Measurements from ENCODE around the gene FAM200C. TPM values are rescaled to one million over a fixed set of nuclear protein-coding genes. Genes with fewer than 3 reads are reported as not detected.
A peak's percentile ranks its signal among the peaks of the same experiment; 100 is the strongest.

The FAM200C gene
- total and polyA plus RNA-seq, 10 of the 15 experiments (the other 5 are each of a cell fraction or from before 2014, with no cell fraction given), result 1.0 to 5.4 (median 2.2) TPM

DNA sequence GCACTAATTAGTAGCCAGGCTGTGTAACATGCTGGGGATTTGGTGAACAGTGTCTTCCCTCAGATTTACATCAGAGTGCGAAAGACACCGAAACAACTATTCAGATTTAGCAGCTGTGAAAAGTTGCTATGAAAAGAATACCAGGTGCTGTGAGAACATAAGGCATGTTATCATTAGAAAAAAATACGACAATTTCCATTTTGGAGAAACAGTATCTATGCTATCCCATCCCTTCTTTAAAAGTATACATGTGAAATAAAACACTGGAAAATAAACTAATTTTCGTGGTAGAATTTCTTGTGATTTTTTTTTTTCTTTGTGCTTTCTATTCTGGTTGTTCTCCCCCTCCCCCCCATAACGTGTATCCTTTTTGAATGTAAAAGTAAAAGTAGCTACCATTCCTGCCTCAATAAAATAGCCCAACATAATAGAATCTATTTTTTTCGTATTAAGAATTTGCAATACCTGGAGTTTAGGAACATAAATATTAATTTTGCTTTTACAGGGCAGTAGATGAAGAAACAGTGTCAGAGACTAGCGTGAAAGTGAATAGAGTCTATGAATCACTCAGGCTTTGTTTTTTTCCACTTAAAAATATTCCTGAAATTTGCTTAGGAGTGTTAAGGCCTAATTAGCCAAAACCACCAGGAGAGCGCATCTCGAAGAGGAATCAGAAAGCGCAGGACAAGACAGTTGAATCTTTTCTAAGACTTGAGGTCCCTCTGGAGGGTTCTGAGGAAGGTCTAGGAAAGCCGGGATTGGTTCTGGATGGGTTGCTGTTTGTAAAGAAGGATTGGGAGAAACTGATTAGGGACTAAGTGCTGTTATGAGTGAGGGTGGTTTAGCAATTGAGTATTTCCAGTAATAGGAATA lies 19.8 kb upstream of the FAM200C start (continued):
- TF ChIP-seq, protein P1, sequence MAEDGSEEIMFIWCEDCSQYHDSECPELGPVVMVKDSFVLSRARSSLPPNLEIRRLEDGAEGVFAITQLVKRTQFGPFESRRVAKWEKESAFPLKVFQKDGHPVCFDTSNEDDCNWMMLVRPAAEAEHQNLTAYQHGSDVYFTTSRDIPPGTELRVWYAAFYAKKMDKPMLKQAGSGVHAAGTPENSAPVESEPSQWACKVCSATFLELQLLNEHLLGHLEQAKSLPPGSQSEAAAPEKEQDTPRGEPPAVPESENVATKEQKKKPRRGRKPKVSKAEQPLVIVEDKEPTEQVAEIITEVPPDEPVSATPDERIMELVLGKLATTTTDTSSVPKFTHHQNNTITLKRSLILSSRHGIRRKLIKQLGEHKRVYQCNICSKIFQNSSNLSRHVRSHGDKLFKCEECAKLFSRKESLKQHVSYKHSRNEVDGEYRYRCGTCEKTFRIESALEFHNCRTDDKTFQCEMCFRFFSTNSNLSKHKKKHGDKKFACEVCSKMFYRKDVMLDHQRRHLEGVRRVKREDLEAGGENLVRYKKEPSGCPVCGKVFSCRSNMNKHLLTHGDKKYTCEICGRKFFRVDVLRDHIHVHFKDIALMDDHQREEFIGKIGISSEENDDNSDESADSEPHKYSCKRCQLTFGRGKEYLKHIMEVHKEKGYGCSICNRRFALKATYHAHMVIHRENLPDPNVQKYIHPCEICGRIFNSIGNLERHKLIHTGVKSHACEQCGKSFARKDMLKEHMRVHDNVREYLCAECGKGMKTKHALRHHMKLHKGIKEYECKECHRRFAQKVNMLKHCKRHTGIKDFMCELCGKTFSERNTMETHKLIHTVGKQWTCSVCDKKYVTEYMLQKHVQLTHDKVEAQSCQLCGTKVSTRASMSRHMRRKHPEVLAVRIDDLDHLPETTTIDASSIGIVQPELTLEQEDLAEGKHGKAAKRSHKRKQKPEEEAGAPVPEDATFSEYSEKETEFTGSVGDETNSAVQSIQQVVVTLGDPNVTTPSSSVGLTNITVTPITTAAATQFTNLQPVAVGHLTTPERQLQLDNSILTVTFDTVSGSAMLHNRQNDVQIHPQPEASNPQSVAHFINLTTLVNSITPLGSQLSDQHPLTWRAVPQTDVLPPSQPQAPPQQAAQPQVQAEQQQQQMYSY (CRISPR knock-in tag; IDR thresholded peaks at IDR 0.05), result no peak
- TF ChIP-seq STAT3 (IDR thresholded peaks at IDR 0.05; ENCODE audit: low read depth, low read length), result no peak; the same call in 1 of the 2 replicates
- TF ChIP-seq NR2C1 (IDR thresholded peaks at IDR 0.05), result no peak
- no peak for TF ChIP-seq PAX5 (IDR thresholded peaks at IDR 0.05; ENCODE audit: borderline replicate concordance, low read depth, low read length)
- TF ChIP-seq CBX3 (IDR thresholded peaks at IDR 0.05; ENCODE audit: borderline replicate concordance, low read depth), result no peak
- no peak for TF ChIP-seq YBX1 (IDR thresholded peaks at IDR 0.05)
- TF ChIP-seq, protein P2, sequence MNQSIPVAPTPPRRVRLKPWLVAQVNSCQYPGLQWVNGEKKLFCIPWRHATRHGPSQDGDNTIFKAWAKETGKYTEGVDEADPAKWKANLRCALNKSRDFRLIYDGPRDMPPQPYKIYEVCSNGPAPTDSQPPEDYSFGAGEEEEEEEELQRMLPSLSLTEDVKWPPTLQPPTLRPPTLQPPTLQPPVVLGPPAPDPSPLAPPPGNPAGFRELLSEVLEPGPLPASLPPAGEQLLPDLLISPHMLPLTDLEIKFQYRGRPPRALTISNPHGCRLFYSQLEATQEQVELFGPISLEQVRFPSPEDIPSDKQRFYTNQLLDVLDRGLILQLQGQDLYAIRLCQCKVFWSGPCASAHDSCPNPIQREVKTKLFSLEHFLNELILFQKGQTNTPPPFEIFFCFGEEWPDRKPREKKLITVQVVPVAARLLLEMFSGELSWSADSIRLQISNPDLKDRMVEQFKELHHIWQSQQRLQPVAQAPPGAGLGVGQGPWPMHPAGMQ (IDR thresholded peaks at IDR 0.05; ENCODE audit: borderline replicate concordance), result no peak
- TF ChIP-seq EP300 (IDR thresholded peaks at IDR 0.05; ENCODE audit: borderline replicate concordance in 1 of 2, control insufficient read depth in 1 of 2, low read depth in 2 of 2, low read length in 2 of 2), result peak in 1 of 2 experiments; percentile 39; a peak in 1 of 4 replicates
- TF ChIP-seq, protein P3, sequence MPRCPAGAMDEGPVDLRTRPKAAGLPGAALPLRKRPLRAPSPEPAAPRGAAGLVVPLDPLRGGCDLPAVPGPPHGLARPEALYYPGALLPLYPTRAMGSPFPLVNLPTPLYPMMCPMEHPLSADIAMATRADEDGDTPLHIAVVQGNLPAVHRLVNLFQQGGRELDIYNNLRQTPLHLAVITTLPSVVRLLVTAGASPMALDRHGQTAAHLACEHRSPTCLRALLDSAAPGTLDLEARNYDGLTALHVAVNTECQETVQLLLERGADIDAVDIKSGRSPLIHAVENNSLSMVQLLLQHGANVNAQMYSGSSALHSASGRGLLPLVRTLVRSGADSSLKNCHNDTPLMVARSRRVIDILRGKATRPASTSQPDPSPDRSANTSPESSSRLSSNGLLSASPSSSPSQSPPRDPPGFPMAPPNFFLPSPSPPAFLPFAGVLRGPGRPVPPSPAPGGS (IDR thresholded peaks at IDR 0.05; ENCODE audit: borderline replicate concordance, insufficient read depth, low read depth, low read length, poor library complexity, severe bottlenecking), result no peak
- TF ChIP-seq, protein P4, sequence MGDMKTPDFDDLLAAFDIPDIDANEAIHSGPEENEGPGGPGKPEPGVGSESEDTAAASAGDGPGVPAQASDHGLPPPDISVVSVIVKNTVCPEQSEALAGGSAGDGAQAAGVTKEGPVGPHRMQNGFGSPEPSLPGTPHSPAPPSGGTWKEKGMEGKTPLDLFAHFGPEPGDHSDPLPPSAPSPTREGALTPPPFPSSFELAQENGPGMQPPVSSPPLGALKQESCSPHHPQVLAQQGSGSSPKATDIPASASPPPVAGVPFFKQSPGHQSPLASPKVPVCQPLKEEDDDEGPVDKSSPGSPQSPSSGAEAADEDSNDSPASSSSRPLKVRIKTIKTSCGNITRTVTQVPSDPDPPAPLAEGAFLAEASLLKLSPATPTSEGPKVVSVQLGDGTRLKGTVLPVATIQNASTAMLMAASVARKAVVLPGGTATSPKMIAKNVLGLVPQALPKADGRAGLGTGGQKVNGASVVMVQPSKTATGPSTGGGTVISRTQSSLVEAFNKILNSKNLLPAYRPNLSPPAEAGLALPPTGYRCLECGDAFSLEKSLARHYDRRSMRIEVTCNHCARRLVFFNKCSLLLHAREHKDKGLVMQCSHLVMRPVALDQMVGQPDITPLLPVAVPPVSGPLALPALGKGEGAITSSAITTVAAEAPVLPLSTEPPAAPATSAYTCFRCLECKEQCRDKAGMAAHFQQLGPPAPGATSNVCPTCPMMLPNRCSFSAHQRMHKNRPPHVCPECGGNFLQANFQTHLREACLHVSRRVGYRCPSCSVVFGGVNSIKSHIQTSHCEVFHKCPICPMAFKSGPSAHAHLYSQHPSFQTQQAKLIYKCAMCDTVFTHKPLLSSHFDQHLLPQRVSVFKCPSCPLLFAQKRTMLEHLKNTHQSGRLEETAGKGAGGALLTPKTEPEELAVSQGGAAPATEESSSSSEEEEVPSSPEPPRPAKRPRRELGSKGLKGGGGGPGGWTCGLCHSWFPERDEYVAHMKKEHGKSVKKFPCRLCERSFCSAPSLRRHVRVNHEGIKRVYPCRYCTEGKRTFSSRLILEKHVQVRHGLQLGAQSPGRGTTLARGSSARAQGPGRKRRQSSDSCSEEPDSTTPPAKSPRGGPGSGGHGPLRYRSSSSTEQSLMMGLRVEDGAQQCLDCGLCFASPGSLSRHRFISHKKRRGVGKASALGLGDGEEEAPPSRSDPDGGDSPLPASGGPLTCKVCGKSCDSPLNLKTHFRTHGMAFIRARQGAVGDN (IDR thresholded peaks at IDR 0.05), result no peak
- 0 out of 2 replicates have a peak, but pooled peaks have one; percentile 55 for TF ChIP-seq ATF7 (IDR thresholded peaks at IDR 0.05; ENCODE audit: low read depth)
- TF ChIP-seq IKZF2 (IDR thresholded peaks at IDR 0.05), result peak; percentile 39 to 48
- TF ChIP-seq ZSCAN29 (IDR thresholded peaks at IDR 0.05), result no peak
- TF ChIP-seq CBX5 (IDR thresholded peaks at IDR 0.05; ENCODE audit: low read depth), result 0 out of 2 replicates have a peak, but pooled peaks have one; percentile 20
- TF ChIP-seq TCF3 (IDR thresholded peaks at IDR 0.05; ENCODE audit: borderline replicate concordance, insufficient read depth, low read depth, low read length), result no peak
- peak; percentile 9 for TF ChIP-seq MEF2B (IDR thresholded peaks at IDR 0.05; ENCODE audit: partially characterized antibody, poor library complexity, severe bottlenecking)
